HG02884 (cell line): ENCODE measurements around the gene AP3B2.

Experiments used
- ATAC-seq: cut with Tn5 transposase; IDR thresholded peaks from one replicate; pipeline ENCODE4 v1.9.1; 2021; ENCODE audit warnings: mild to moderate bottlenecking, moderate library complexity; ENCODE audit not compliant: unreplicated experiment

AP3B2 gene

DNA sequence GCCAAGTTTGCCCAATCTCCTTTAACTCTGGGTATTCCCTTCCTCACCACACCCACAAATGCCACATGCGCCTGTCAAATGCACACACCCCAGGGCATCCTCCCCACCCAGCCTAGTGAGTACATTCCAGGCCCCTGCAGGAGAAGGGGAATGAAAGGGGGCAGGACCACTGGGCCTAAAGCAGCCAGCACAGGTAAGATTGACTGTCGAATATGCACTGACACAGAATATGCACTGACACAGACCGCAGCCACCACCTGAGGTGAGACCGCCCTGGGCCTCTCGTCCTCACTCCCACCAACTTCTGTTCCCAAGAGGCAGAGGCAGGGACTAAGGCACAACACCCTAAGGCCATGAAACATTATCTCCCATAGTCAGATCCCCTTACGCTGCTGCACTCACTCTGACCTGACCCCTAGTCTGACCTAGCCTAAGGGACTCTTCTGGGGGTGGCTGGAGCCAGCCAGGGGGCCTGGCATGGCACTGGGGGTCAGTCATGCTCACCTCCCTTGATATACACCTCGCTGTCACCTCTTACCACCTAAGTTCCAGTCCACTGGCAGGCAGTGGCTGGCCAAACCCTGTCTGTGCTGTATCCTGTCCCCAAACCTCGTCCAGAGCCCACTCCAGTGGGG is 10.8 kb downstream of the AP3B2 start:
- ATAC-seq, result no peak

DNA sequence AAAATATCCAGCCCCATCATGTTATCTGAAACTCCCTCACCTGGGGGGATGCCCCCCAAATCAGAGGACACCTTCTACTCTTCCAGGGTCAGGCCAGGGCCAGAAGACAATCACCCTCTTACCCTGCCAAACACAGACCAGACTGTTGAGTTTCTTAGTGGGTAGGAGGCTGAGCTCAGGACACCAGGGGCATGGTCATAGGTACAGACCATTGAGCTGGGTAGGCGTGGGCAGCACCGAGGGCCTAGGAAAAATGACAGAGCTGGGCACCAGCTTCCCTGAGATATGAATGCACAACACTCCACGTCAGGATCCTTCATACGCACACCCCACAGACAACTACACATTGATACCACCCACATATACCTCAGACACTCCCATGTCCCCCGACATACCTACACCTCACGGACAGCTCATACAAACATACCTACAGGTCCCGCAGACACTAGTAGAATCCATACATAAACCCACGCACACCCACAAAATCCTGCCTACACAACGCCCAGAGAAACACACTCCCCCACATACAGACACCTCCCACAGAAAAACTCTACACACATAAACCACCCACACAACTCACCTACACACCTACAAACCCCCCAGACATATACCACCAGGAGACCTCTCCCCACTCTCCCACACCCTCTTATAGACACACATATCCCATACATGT is 11.8 kb downstream of the AP3B2 start:
- ATAC-seq, result no peak

DNA sequence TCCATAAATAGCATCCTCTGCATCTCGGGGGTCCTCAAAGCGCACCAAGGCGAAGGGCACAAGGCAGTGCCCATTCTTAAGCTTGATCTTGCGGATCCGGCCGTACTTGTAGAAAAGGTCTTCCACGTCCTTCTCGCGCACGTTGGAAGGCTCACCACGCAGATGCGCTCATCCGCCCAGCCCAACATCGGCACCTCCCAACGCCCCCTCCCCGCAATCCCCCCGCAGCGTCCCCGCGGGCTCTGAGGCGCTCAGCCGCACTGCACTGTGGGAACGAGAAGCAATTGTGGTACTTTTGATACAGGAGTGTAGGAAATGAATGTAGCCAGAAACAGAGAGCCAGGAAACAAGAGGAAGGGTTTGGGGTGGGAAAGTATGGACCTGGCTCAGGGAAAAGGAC is 17.5 kb downstream of the AP3B2 start:
- no peak for ATAC-seq

DNA sequence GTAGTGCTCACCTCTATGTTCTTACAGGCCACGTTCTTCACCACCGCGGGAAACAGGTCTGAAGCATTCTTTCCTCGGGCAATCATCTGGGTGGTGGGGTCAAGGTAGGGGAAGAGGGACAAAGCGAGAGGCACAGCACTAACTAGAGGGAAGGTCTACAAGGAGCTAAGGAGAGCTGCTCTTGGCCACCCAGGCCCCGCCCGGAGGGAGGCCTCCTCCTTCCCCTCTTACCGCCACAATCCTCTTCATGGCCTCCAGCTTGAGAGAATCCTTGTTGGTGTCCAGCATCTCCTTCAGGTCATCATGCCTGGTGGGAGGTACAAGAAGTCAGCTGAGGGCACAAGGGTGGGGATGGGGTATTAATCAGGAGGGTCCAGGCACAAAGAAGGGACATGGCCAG is 20.5 kb downstream of the AP3B2 start:
- ATAC-seq, result no peak

DNA sequence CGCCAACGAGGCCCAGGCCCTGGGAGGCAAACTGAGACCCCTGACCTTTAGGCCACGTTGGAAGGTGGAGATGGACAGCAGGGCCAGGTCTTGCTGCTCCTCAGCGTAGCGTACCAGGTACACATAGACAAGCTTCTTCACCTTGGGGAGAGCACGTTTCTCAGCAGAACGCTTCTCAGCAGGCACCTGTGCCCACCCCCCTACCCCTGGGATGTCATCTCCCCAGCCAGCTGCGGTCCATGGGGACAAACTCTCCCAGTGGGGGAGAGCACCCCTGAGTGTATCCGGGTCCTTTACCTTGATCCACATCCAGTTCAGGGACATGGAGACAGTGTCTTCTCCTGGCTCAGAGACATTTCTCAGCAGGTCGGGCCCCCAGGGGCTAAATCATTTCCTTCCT is 21.0 kb downstream of the AP3B2 start:
- no peak for ATAC-seq

DNA sequence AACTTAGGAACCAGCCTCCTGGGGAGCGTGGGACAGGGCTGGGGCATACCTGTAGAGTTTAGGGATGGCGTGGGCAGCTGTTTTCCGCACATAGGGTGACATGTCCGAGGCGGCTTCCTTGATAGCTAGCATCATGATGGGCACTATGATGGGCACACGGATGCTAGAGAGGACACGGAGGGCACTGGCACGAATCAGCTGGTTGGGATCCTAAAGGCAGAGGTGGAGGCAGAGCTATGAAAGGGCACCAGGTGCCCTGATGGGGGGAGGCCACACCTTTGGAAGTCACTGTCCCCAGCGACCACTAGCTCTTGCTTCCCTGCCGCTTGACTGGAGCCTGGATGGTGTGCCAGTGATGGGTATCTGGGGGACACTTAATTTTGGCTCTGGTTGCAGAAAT is 28.3 kb downstream of the AP3B2 start:
- no peak for ATAC-seq

DNA sequence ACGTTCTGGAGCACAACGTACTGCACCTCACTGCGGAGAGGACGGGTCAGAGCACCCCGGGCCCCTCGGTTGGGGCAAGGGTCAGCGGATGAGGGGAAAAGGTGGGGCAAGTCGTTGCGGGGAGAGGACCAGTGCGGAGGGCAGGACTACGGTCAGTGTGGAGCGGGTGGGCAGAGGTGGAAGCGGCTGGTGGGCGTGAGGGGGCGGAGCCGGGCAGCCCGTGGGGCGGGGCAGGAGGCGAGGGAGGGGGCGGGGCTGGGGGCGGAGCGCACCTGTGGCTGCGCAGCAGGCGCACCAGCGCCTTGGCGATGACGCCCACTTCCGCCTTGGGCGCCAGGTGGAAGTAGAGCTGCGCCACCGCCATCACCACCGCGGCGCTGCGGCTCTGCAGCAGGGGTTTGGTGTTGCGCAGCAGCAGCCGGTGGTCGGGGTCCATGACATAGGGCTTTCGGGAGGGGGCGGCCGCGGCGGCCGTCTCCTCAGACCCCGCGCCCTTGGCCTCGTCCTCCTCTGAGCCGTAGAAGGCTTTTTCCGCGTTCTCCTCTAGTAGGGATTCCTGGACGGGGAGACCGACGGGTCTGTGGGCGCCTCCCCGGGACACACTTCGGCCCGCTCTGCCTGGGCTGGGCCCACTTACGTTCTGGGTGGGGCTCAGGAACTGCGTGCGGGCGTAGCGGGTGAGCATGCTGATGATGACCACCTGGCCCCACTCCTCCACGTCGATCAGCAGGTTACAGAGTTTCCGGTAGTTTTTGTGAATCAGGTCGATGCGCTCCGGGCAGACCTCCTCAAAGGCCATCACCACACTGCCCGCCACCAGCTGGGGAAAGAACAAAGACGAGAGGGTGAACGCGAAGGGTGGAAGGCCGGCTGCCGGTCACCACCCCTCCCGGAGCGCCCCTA is 29.2 kb downstream of the AP3B2 start:
- no peak for ATAC-seq

DNA sequence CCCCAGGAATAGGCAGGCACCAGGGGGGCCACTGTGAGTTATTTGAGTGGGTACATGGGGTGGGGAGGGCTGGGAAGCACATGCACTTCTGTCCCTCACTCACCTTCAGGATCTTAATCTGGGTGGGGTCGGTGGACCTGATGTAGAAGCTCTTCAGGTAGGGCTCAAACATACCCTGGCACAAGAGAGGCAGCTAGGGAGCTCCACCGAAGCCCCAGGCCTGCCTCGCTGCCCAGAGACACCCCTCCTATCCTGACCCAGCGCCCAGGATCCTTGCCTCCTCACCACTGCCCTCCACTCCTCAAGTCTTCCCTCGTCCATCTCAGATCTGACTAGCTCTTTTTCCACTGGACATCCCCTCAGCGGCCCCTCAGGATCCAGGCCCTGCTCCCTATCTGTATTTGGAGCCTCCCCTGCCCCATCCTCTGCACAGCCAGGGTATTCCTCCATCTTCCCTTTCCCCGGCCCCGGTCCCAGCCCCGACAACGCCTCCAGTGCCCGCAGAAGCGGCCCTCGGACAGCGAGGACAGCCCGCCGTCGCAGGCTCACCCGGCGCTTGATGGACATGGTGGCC is 30.0 kb downstream of the AP3B2 start:
- no peak for ATAC-seq

DNA sequence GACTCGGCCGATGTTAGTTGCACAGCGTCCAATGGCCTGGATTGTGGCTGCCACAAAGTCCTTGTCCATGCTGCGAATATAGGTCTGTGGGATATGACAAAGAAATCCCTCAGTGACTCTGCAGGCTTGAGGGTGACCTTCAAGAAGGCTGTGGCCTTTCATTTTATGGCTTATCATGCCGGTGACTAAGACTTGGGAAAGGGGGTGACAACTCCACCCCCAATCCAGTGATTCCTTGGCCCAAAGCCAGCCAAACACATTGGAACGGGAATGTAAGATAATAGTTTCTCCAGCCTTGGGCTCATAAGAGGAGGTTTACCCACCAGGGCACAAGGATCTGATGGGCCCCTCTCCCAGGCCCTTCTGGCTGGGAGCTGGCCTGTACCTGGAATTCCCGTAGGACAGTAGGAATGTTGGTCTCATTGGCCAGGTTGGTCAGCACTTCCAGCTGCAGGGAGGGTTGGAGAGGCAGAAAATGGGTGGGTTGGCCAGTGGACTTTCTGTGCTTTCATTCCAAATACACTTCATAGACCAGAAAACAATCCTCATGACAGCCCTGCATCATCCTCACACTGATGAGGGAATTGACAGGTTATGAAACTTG is 31.9 kb downstream of the AP3B2 start:
- no peak for ATAC-seq

DNA sequence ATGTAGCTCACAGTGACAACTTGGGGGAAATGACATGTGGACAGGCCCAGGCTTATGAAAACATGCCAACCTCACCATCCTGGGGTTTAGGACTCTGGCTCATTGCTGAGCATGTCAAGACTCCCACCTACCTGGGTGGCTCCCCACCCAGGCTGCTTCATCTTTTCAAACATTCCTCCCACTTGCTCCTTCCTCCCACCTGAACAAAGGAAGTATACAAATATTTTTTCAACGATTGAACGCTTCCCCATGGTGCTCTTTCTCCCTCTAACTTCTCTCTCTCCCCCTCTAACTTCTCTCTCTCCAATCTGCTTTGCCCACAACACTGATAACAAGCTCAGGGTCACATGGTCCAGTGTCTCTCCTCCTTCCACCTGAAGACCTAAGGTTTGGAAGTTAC is 34.8 kb downstream of the AP3B2 start:
- ATAC-seq, result no peak

DNA sequence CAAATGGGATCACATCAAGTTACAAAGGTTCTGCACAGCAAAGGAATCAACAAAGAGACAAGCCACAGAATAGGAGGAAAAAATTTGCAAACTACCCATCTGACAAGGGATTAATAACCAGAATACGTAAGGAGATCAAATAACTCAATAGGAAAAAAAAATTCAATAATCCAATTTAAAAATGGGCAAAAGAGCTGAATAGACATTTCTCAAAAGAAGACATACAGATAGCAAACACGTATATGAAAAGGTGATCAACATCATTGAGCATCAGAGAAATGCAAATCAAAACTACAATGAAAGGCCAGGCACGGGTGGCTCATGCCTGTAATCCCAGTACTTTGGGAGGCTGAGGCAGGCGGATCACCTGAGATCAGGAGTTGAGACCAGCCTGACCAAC is 39.0 kb downstream of the AP3B2 start:
- ATAC-seq, result no peak

DNA sequence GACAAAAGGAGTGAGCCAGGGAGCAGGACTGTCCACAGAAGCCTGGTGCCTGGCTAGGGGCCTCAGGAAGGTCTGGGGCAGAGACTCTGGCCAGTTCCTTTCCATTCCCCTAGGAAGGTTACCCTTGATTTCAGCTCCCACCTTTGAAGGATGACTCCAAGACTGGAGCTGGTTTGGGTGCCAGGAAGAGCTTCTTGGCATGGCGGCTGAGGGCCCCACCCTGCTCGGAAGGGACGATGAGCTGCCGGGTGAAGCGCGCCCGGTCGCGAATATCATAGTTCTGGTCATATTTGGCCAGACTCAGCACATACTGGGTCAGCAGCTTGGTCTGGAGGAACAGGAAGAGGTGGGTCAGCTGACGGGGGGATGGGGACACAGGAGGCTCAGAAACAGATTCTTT is 43.1 kb downstream of the AP3B2 start:
- ATAC-seq, result no peak

DNA sequence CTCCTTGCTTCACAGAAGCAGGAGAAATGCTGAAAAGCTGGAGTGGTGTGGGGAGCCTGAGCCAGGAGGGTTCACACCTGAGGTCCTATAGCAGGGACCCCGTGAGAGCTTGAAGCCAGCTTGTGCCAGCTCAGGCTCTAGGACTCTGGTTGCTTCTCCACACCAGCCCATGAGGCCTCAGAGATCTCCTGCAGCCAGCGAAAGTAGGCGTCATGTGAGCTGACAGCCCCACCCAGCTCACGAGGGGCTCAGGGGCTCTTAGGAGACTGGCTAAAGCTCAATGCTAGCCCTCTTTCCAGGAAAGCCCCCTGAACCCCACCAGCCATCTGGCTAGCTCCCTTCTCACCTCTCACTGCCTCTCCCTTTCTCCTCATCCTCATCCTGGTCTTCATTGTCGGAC is 45.7 kb downstream of the AP3B2 start:
- ATAC-seq, result no peak

DNA sequence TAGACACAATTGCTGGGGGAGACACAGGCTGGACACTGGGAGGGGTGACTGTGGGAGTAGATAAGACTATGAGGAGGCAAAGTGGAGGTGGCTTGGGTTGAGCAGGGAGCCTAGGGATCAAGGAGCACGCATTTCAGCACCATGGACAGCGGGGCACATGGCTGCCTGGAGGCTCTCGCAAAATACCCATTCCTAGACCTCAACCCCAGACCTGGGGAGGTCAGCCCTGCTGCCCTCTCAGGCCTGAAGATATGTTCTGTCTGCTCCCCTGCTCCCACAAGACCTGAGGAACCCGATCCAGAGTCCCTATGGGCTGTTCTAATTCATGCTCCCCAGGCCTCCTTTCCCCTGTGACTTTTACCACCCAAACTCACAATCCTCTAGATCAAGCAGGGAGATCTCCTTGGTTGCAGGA is 46.5 kb downstream of the AP3B2 start:
- no peak for ATAC-seq

DNA sequence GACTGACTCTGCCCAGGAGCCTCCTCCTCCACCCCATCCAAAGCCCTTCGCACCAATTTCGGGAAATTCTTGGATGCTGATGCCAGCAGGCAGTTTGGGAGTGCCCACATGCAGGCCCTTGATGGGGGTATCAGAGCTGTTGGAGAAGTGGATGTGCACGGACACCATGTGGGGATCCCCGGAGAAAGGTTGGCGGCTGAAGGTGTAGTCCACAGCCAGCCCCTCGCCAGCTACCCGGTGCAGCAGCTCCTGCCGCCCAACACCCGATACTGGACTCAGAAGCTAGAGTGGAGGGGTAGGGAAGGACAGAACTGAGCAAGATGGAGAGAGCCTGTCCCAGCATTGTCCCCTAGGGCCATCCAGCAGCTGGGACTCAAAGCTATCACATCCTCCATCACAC is 47.0 kb downstream of the AP3B2 start:
- no peak for ATAC-seq

DNA sequence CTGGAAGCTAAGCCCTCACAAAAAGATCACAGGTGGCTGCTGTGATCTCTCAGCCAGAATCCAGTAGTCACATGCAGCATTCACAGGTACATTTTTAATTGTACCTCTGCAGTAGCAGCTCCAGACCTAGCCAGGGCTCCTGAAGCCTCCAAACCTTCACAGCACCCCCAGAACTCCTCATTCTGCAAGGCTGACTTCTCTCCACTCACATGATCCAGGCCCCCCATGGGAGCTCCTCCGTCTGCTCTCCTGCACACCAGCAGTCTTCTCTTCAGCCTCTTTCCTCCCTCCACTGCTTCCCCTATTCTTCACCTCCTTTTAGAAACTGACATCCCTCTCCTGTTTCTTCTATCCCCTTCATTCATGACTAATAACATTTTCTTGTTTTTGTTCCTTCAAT is 49.3 kb downstream of the AP3B2 start:
- ATAC-seq, result no peak

DNA sequence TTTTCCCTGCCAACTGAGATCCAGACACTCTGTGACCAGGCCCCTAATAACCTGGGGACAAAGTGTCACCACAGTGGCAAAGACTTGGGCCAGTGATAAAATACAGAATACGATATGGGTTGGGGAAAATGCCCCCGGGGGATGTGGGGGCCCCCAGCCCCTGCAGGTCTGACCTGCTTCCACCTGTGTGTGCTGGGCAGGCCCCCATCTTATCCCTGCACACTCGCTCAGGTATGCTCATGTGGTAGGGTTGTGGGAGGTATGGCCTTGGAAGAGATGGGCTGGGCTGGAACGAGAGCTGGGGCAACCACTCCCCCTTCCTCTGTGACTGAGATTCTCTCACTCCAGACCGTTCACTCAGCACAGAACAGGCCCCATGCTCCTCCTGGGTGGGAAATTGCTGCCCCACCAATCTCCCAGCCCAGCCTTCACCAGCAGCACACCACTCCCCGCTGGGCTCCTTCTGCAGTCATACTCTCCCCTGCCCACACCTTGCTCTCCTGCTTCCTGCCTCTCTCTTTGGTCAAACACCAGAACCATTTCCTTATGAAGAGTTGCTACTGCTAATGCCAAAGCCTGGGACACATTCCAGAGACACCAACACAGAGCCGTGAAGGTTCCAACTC is 52.9 kb downstream of the AP3B2 start:
- no peak for ATAC-seq

DNA sequence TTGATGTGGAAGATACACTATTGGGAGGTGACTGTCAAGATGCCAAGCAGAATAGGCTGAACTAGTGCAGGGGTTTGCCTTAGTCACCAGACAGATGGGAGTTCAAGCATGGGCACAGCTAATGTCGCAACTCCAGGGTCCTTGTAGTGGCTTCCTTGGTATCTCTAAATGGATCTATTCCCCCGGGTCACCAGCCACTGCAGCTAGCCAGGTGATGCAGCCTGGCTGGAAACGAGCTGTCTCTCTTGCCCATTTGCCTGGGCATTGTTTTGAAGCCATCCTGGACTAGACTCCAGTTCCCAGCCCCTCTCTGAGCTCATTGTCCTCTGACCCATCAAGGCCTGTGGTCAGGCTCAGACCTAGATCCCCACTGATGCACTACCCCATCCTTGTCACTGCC is 54.1 kb downstream of the AP3B2 start:
- ATAC-seq, result no peak

DNA sequence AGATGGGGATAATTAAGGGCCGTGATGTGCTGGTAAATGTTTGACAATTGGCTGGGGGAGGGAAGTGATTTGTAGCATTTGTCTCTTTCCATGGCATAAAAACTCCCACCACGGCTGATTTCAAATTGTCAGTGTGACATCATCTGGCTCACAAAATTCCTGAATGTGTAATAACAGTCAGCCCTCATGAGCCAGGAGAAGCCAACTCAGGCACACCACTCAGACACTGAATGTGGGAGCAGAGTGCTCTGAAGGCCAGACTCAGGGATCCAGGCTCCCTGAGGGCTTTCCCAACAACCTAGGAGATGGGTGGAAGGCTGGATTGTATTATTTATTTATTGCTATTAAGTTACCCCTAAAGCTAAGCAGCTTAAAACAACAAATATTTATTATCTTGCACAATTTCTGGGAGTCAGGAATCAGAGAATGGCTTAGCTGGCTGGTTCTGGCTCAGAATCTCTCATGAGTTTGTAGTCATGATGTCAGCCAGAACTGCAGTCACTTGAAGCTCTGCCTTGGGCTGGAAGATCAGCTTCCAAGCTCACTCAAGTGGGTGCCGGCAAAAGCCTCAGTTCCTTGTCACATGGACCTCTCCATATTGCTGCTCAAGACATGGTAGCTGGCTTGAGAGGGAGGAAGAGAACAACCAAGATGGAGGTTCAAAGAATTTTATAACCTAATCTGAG is 56.0 kb downstream of the AP3B2 start:
- no peak for ATAC-seq

DNA sequence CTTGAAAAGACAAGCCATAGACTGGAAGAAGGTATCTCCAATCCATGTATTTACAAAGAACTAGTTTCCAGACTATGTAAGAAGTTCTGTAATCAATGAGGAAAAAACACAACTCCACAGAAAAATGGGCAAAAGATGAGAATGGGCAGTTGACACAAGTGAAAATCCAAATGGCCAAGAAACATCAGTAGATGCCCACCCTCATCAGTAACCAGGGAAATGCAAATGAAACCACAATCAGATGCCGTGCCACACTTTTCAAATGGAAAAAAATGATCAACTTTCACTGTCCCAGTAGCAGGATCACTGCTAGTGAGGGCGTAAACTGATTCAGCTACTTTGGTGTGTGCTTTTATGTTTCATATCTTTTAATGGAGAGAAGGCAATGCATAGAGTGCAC is 58.0 kb downstream of the AP3B2 start:
- ATAC-seq, result no peak
